Colonic mucosa (tissue), 4 donors: Measurements from ENCODE around the gene GPR55. TPM values are rescaled to one million over a fixed set of nuclear protein-coding genes. Genes with fewer than 3 reads are reported as not detected.
A peak's percentile ranks its signal among the peaks of the same experiment; 100 is the strongest.

Source experiments
- DNase-seq: peaks from one replicate; pipeline ENCODE4 v3.0.0-alpha.2; 2020
- H3K27ac ChIP-seq: fragments of 200-600 bp; one replicate; pipeline ENCODE4 v1.8.0; 2021
- H3K27me3 ChIP-seq: fragments of 200-600 bp; one replicate; pipeline ENCODE4 v1.8.0; 2021
- H3K36me3 ChIP-seq: fragments of 200-600 bp; one replicate; pipeline ENCODE4 v1.8.0; 2021
- H3K4me1 ChIP-seq: fragments of 200-600 bp; one replicate; pipeline ENCODE4 v1.8.0; 2021; ENCODE audit warnings: mild to moderate bottlenecking
- H3K4me3 ChIP-seq: fragments of 200-600 bp; one replicate; pipeline ENCODE4 v1.8.0; 2021
- H3K9ac ChIP-seq, 2 donors: one replicate each; pipeline ENCODE4 v1.7.0; 2013; ENCODE audit warnings: control low read depth in 2 of 2, low read depth in 2 of 2, low read length in 2 of 2
- H3K9me3 ChIP-seq: fragments of 200-600 bp; one replicate; pipeline ENCODE4 v1.8.0; 2021
- CTCF ChIP-seq: fragments of 200-600 bp; IDR thresholded peaks from one replicate; pipeline ENCODE4 v1.8.0; 2022; ENCODE audit warnings: antibody characterized with exemption, mild to moderate bottlenecking
- intact Hi-C: fragments of 100-400 bp; cut with DNase I; formaldehyde crosslinking; loops from one replicate; pipeline ENCODE4 v1.14.1; 2022
- total RNA-seq, 2 donors: library from RNA; stranded (reverse); fragmentation: NEBNext Ultra II Directional in 1 of 2; extraction: Animal tissue kit (Norgen Biotek cat#: 25700) in 1 of 2; gene quantifications; one replicate each; pipeline ENCODE4 v1.2.1, GENCODE V29; 2021
- donor health status: healthy.
- donor health status: DM: no; HTN: no; CAD: no.
- donor health status: DM: no; HTN: no; CAD: no.

The GPR55 gene
- total RNA-seq, 2 donors from 2014 or later = 0.35 to 1.0 TPM

- no peak for TF ChIP-seq CTCF
- peaks cover 55% of the 10 kb centered on the region for H3K4me1 ChIP-seq
- H3K27ac ChIP-seq = peak overlapping the region; percentile 97
- H3K9ac ChIP-seq = peak overlapping the region; percentile 57 to 71
- H3K27me3 ChIP-seq = no peaks in the 10 kb centered on the region
- intact Hi-C loops = no loop called here
- no peaks in the 10 kb centered on the region for H3K36me3 ChIP-seq
- peak; percentile 80 for DNase-seq
- no peak overlapping the region for H3K4me3 ChIP-seq
- H3K9me3 ChIP-seq = no peaks in the 10 kb centered on the region
These were observed 54.3 kb downstream of the GPR55 start for GRCh38 chr2:230870544-230871360.

- H3K27ac ChIP-seq = peak overlapping the region; percentile 97
- H3K9ac ChIP-seq = peak overlapping the region; percentile 41 to 71
- DNase-seq = peak; percentile 54
- H3K4me1 ChIP-seq = peaks cover 54% of the 10 kb centered on the region
- H3K9me3 ChIP-seq = no peaks in the 10 kb centered on the region
- no peak overlapping the region for H3K4me3 ChIP-seq
- TF ChIP-seq CTCF = no peak
- intact Hi-C loops = no loop called here
- no peaks in the 10 kb centered on the region for H3K27me3 ChIP-seq
- H3K36me3 ChIP-seq = no peaks in the 10 kb centered on the region
These were observed 55.0 kb downstream of the GPR55 start for GRCh38 chr2:230869914-230870543.

- no peak overlapping the region for H3K4me3 ChIP-seq
- H3K27ac ChIP-seq = peak overlapping the region; percentile 97
- H3K9me3 ChIP-seq = no peaks in the 10 kb centered on the region
- no peak for TF ChIP-seq CTCF
- no peaks in the 10 kb centered on the region for H3K36me3 ChIP-seq
- peaks cover 54% of the 10 kb centered on the region for H3K4me1 ChIP-seq
- intact Hi-C loops = no loop called here
- peak overlapping the region; percentile 61 to 71 for H3K9ac ChIP-seq
- DNase-seq = no peak
- no peaks in the 10 kb centered on the region for H3K27me3 ChIP-seq
These were observed 55.8 kb downstream of the GPR55 start for GRCh38 chr2:230868947-230869913.

GRCh38 chr2:230868161-230868946 is 56.7 kb downstream of the GPR55 start:
- peak overlapping the region; percentile 14 for H3K4me3 ChIP-seq

More at GRCh38 chr2:230868161-230868946, 56.7 kb downstream of the GPR55 start:
- DNase-seq = no peak
- Histone ChIP-seq H3K27me3 (no peaks in the 10 kb centered on the region), H3K9ac (peak overlapping the region; percentile 25 to 71), H3K9me3 (no peaks in the 10 kb centered on the region), H3K27ac (peak overlapping the region; percentile 97), H3K36me3 (no peaks in the 10 kb centered on the region), H3K4me1 (peaks cover 51% of the 10 kb centered on the region)
- no peak for TF ChIP-seq CTCF
- intact Hi-C loops = no loop called here
